HG02884 (cell line): ENCODE measurements around the gene ARID4B.
"Not testable (repeated sequence)": the region's sequence is repeated elsewhere in the genome, so short reads cannot be mapped to it uniquely, and the experiment has no call there.

Experiments
- ATAC-seq: cut with Tn5 transposase; IDR thresholded peaks from one replicate; pipeline ENCODE4 v1.9.1; 2021; ENCODE audit warnings: mild to moderate bottlenecking, moderate library complexity; ENCODE audit not compliant: unreplicated experiment

The ARID4B gene

GRCh38 chr1:235327559-235328270 lies at the start of gene ARID4B:
Gene ARID4B (minus strand): TSS chr1:235328179. CDS start chr1:235326919, 1,260 bp downstream.
- peak; percentile 4 for ATAC-seq

DNA sequence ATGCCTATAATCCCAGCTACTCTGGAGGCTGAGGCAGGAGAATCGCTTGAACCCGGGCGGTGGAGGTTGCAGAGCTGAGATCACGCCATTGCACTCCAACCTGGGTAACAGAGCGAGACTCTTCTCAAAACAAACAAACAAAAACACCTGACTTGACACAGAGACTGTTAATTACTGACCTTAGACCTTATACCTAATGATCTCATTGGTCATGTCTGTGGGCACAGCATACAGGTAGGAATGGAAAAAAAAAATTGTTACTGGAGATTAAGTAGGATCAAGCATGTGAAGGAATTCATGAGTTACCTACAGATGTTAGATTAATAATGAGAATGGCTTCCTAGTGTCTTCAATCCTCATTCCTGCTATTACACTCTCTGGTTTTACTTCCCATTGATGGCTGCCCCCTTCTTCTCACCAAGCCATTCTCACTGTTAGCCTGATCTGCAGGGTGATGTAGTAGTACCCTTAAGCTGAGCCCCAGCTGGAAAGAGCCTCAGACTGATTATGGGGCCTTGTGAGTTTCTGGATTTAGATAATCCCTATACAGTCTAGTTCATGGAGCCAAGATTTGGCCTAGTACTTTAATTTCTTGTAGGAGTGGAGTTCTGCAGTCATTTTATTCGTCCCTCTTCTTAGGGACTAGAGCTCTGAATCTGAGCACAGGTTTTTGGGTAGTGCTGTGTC lies 48.1 kb upstream of the ARID4B start:
- ATAC-seq = no peak

DNA sequence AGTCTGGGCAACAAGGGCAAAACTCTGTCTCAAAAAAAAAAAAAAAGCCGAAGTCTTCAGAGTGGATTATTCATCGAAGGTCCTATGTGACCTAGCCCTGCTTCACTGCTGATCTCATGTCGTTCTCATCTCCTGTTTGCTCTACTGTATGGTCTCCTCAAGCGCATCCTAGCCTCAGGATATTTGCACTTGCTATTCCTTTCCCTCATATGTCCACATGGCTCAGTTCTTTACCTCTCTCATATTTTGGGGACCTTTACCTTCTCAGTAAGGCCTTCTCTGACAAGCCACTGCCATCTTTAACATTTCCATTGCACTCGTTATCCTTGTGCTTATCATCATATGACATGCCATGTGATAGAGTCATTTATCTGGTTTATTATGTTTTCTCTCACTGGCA lies 41.8 kb upstream of the ARID4B start:
- ATAC-seq = no peak

- no peak for ATAC-seq
Observed at GRCh38 chr1:235368428-235368827, 40.4 kb upstream of the ARID4B start.

GRCh38 chr1:235367000-235367908 lies 39.3 kb upstream of the ARID4B start, which contains the start of gene TBCE:
Gene TBCE (plus strand): TSS chr1:235367427. CDS start chr1:235380050, 12,623 bp downstream.
- ATAC-seq = peak; percentile 100

GRCh38 chr1:235366286-235366685 lies 38.3 kb upstream of the ARID4B start:
- no peak for ATAC-seq

GRCh38 chr1:235364189-235364588 lies 36.2 kb upstream of the ARID4B start:
- not testable (repeated sequence) for ATAC-seq

- no peak for ATAC-seq
Observed at GRCh38 chr1:235358899-235359298, 30.9 kb upstream of the ARID4B start.

- no peak for ATAC-seq
Observed at GRCh38 chr1:235357485-235358373, 29.8 kb upstream of the ARID4B start.

DNA sequence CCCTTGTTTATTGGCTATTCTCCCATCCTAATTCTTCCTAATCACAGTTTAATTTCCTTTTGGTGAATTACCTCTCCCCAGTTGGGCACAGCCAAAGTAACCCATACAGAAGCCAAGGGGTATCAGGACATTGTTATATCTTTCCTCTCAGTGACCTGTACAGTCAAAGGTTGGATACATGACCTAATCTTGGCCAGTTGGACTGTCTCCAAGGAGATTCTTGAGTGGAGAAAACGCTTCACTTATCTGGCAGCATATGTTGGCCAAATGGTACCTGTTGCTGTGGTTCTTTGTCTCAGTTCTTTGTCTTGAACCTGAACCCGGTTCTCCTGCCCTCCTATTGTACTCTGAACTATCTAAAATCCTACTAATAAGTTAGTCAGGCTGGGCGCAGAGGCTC lies 23.9 kb upstream of the ARID4B start:
- no peak for ATAC-seq

DNA sequence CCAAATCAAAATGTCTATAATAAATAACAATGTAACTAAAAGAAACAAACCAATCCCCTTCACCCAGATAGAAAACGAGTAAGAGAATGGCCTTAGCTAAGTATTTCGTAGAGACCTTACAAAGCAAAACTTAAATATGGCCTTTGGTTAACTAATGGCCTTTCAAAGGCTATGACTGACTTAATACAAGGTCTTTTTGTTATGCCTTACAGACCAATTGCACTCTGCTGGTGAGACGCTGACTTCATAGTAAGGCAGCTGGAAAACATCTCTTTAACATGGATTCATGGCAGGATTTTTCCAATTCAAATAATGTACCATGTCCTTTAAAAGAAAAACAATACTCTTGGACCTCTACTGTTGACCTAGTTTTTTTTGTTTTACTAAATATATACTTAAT lies 23.5 kb upstream of the ARID4B start:
- ATAC-seq = no peak

DNA sequence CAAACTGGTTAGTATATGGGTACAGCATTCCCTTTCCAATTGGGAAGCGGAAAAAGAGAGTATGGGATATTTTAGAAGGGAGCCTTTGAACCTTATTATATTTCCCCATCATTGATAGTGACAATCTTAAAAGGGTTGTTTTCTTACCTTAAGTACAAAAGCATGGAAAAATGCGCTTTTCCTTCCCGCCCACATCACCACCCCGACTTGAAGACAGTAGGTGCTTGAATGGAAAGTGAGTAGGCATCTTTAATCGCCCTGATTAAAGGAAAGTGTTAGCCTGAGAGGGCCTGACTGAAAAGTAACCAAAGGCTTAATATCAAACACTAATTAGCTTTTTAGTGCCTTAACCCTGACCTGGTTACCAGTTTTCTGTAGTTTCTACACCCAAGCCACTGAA lies 15.7 kb upstream of the ARID4B start:
- ATAC-seq = no peak

DNA sequence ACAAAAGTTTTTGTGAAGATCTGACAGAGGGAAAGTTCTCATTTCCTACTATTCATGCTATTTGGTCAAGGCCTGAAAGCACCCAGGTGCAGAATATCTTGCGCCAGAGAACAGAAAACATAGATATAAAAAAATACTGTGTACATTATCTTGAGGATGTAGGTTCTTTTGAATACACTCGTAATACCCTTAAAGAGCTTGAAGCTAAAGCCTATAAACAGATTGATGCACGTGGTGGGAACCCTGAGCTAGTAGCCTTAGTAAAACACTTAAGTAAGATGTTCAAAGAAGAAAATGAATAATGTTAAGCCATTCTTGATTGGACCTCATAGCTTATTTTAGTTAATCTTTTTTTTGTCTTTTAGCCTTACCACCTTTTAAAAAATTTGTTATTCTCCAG lies 14.5 kb upstream of the ARID4B start:
- ATAC-seq = no peak

DNA sequence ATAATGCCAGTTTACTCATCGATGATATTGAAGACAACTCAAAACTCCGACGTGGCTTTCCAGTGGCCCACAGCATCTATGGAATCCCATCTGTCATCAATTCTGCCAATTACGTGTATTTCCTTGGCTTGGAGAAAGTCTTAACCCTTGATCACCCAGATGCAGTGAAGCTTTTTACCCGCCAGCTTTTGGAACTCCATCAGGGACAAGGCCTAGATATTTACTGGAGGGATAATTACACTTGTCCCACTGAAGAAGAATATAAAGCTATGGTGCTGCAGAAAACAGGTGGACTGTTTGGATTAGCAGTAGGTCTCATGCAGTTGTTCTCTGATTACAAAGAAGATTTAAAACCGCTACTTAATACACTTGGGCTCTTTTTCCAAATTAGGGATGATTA lies 14.1 kb upstream of the ARID4B start:
- no peak for ATAC-seq

DNA sequence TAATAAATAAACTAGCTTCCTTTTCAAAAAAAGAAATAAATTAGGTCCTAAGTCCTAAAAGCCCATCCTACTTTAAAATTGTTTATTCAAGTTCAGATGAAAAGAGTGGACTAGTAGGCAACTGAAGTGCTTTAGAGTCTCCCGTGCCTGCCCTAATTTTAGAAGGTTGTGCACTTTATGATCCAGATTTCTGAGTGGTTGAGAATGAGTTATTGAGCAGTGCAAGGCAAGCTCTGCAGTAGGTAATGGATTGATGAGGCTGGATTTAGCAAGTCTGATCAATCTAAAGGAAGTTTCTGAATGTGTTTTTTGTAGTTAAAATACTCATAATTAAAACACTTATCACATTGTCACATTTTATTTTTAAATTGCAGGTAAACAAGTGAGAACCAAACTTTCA lies 13.4 kb upstream of the ARID4B start:
- ATAC-seq = no peak

- no peak for ATAC-seq
Observed at GRCh38 chr1:235339746-235340145, 11.8 kb upstream of the ARID4B start.

DNA sequence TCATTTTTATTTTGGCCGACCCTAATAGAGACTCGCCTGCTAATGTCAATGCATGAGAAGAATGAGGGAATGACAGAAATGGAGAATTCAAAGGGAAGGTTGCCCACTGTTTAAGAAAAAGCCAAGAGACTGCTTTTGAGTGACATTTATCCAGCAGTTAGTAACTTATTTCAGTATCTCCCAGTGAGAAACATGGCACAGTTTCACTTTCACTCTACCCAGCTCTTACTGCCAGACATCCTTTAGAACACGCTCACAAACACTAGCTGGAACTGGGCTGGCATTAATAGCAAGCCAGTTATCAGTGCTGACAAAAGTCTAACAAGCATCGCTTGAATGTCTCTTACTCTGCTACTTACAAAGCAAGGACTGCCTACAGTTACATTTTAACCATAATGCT lies 8.9 kb upstream of the ARID4B start:
- ATAC-seq = no peak

DNA sequence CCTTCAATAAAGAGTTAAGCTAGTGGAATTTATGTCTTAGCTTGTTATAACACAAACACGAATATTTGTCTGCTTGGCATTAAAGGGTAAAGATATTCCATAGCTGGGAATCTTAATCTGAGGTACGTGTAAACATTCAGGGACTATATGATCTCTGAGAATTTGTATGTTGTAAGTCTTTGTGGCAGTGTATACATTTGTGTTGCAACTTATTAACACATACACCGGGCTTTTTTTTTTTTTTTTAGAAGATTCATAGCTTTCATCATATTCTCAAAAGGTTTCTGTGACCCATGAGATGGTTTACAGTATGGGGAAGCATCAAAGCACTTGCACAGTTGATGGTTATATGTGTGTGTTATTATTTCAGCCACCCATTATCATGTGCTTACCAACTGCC lies 3.4 kb upstream of the ARID4B start:
- no peak for ATAC-seq

- ATAC-seq = no peak
Observed at GRCh38 chr1:235330918-235331285, 2.9 kb upstream of the ARID4B start.

- ATAC-seq = no peak
Observed at GRCh38 chr1:235329139-235329902, 1.3 kb upstream of the ARID4B start.
